Measurements from ENCODE around the gene WNT2B.

DNA sequence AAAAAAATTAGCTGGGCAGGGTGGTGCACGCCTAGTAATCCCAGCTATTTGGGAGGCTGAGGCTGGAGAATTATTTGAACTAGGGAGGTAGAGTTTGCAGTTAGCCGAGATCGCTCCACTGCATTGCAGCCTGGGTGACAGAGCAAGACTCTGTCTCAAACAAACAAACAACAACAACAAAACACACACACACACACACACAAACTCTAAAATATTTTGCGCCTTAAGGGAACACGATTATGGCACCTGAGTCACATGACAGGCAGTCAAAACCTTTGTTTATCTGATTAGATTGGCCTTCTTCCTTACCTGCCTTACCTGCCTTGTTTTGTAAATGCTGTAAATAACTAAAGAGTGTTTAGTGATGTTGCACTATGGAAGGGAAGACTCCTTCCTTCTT lies 20.6 kb upstream of the WNT2B start:
- TF ChIP-seq, protein P1, sequence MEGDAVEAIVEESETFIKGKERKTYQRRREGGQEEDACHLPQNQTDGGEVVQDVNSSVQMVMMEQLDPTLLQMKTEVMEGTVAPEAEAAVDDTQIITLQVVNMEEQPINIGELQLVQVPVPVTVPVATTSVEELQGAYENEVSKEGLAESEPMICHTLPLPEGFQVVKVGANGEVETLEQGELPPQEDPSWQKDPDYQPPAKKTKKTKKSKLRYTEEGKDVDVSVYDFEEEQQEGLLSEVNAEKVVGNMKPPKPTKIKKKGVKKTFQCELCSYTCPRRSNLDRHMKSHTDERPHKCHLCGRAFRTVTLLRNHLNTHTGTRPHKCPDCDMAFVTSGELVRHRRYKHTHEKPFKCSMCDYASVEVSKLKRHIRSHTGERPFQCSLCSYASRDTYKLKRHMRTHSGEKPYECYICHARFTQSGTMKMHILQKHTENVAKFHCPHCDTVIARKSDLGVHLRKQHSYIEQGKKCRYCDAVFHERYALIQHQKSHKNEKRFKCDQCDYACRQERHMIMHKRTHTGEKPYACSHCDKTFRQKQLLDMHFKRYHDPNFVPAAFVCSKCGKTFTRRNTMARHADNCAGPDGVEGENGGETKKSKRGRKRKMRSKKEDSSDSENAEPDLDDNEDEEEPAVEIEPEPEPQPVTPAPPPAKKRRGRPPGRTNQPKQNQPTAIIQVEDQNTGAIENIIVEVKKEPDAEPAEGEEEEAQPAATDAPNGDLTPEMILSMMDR (IDR thresholded peaks at IDR 0.05; ENCODE audit: low read depth, low read length): no peak
- no peak for TF ChIP-seq POLR2A (IDR thresholded peaks at IDR 0.05; ENCODE audit: extremely low read depth, insufficient read length)
- TF ChIP-seq, protein P2, sequence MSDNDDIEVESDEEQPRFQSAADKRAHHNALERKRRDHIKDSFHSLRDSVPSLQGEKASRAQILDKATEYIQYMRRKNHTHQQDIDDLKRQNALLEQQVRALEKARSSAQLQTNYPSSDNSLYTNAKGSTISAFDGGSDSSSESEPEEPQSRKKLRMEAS (IDR thresholded peaks at IDR 0.05; ENCODE audit: low read depth, low read length): no peak
